PC-3 (cell line): ENCODE results near the gene ZSCAN9.

ENCODE experiments used
- CTCF ChIP-seq: fragments of 300-600 bp; sonication (generic); conservative IDR thresholded peaks from 2 replicates; pipeline ENCODE4 v1.5.1; 2017; ENCODE audit warnings: antibody characterized with exemption, low read depth, mild to moderate bottlenecking, low read length
- EZH2 ChIP-seq: fragments of 300-600 bp; sonication (generic); IDR thresholded peaks from one replicate; pipeline ENCODE4 v1.6.1; 2017; ENCODE audit warnings: antibody characterized with exemption, mild to moderate bottlenecking, low read length; ENCODE audit not compliant: unreplicated experiment
- EZH2phosphoT487 ChIP-seq: fragments of 300-600 bp; sonication (generic); IDR thresholded peaks from 2 replicates; pipeline ENCODE4 v1.6.1; 2018; ENCODE audit warnings: mild to moderate bottlenecking, antibody characterized with exemption, low read length, borderline replicate concordance

GRCh38 chr6:28218312-28219248 lies 6.5 kb upstream of the ZSCAN9 start:
- TF ChIP-seq CTCF: no peak
- TF ChIP-seq EZH2: no peak
- no peak for TF ChIP-seq EZH2phosphoT487
